PC-9 (cell line): ENCODE measurements around the gene CYB5A. TPM values are rescaled to one million over a fixed set of nuclear protein-coding genes. Genes with fewer than 3 reads are reported as not detected.

Experiments
- BruUV-seq: library from RNA; stranded (reverse); fragments of 400-500 nt; replicated peaks from 2 replicates; lab custom pipeline; 2021; lab: Mats Ljungman, UMichigan
- CTCF ChIA-PET: fragments of 300-600 bp; sonication (Branson Sonifier 250); formaldehyde crosslinking; loops from one replicate; lab custom pipeline; 2022; ENCODE audit warnings: antibody characterized with exemption; lab: Charles Lee
- POLR2A ChIA-PET: fragments of 300-600 bp; sonication (Branson Sonifier 250); formaldehyde crosslinking; loops from one replicate; lab custom pipeline; 2022; ENCODE audit warnings: antibody characterized with exemption; ENCODE audit not compliant: unreplicated experiment; lab: Charles Lee
- DNase-seq, 2 experiments: peaks; one replicate each; pipeline versions ENCODE4 v3.0.0 to v3.0.0-alpha.2; 2015 to 2022; ENCODE audit warnings: mixed read lengths in 1 of 2
- H2AFZ ChIP-seq: fragments of 200-600 bp; sonication (generic); 2 replicates; pipeline ENCODE4 v1.8.1; 2017; ENCODE audit warnings: antibody characterized with exemption
- H3F3A ChIP-seq: fragments of 200-600 bp; sonication (generic); 2 replicates; pipeline ENCODE4 v1.8.1; 2017; ENCODE audit warnings: antibody characterized with exemption, mild to moderate bottlenecking, low read depth; ENCODE audit not compliant: insufficient read depth
- H3K27ac ChIP-seq: fragments of 200-600 bp; sonication (generic); 2 replicates; pipeline ENCODE4 v1.6.1; 2016; ENCODE audit warnings: mixed run types
- H3K27me3 ChIP-seq: fragments of 200-600 bp; sonication (generic); 2 replicates; pipeline ENCODE4 v1.6.1; 2016; ENCODE audit warnings: low read depth, mixed run types; ENCODE audit not compliant: insufficient read depth
- H3K36me3 ChIP-seq: fragments of 200-600 bp; sonication (generic); 2 replicates; pipeline ENCODE4 v1.6.1; 2016; ENCODE audit warnings: low read depth, mixed run types
- H3K4me1 ChIP-seq: fragments of 200-600 bp; sonication (generic); replicated peaks from 2 replicates; pipeline ENCODE4 v1.6.1; 2016; ENCODE audit warnings: mixed run types; ENCODE audit not compliant: insufficient read depth
- H3K4me2 ChIP-seq: fragments of 200-600 bp; sonication (generic); 2 replicates; pipeline ENCODE4 v1.6.1; 2017; ENCODE audit warnings: mixed run types
- H3K4me3 ChIP-seq: fragments of 200-600 bp; sonication (generic); 2 replicates; pipeline ENCODE4 v1.6.1; 2016; ENCODE audit warnings: mixed run types
- H3K79me2 ChIP-seq: fragments of 200-600 bp; sonication (generic); 2 replicates; pipeline ENCODE4 v1.6.1; 2017; ENCODE audit warnings: low read depth, mixed run types
- H3K9me2 ChIP-seq: fragments of 200-600 bp; sonication (generic); 2 replicates; pipeline ENCODE4 v1.8.1; 2017; ENCODE audit warnings: mild to moderate bottlenecking; ENCODE audit not compliant: insufficient read depth
- H3K9me3 ChIP-seq: fragments of 200-600 bp; sonication (generic); 2 replicates; pipeline ENCODE4 v1.8.1; 2016; ENCODE audit warnings: low read depth; ENCODE audit not compliant: insufficient read depth
- H4K20me1 ChIP-seq: fragments of 200-600 bp; sonication (generic); 2 replicates; pipeline ENCODE4 v1.8.1; 2017; ENCODE audit not compliant: insufficient read depth
- CTCF ChIP-seq: fragments of 200-600 bp; sonication (generic); conservative IDR thresholded peaks from 2 replicates; pipeline ENCODE4 v1.6.1; 2017; ENCODE audit warnings: mixed run types, antibody characterized with exemption, mild to moderate bottlenecking, moderate library complexity
- EZH2 ChIP-seq: fragments of 200-600 bp; sonication (generic); IDR thresholded peaks from 2 replicates; pipeline ENCODE4 v1.8.0; 2017; ENCODE audit warnings: antibody characterized with exemption, low read depth
- intact Hi-C: fragments of 100-400 bp; cut with micrococcal nuclease; formaldehyde crosslinking; loops from one replicate; pipeline ENCODE4 v1.10.0; 2022; ENCODE audit not compliant: unreplicated experiment
- total RNA-seq: library from RNA; stranded (reverse); gene quantifications from 2 replicates; pipeline ENCODE4 v1.2.3, GENCODE V29; 2021

Gene CYB5A
- total RNA-seq, 1 experiment from 2014 or later = 109 TPM

- H3K9me2 ChIP-seq = no peaks in the 10 kb centered on the region
- no peaks in the 10 kb centered on the region for H4K20me1 ChIP-seq
- H3K4me2 ChIP-seq = no peak overlapping the region
- H3K79me2 ChIP-seq = peaks cover 95% of the 10 kb centered on the region
- POLR2A ChIA-PET = no interaction called here
- intact Hi-C loops = no loop called here
- no peaks in the 10 kb centered on the region for H3K27me3 ChIP-seq
- no peaks in the 10 kb centered on the region for H3K9me3 ChIP-seq
- H2AFZ ChIP-seq = no peak overlapping the region
- BruUV-seq = no TSS peak
- CTCF ChIA-PET = no interaction called here
- H3F3A ChIP-seq = no peaks in the 10 kb centered on the region
- H3K4me1 ChIP-seq = peaks cover 1% of the 10 kb centered on the region
- no peaks in the 10 kb centered on the region for H3K36me3 ChIP-seq
- no peak for DNase-seq
- TF ChIP-seq CTCF (no peak), EZH2 (no peak)
- H3K4me3 ChIP-seq = no peak overlapping the region
- no peak overlapping the region for H3K27ac ChIP-seq
Measured at GRCh38 chr18:74275736-74276135, 16.0 kb downstream of the CYB5A start.

GRCh38 chr18:74274700-74275099 is 17.1 kb downstream of the CYB5A start:
- no peak for DNase-seq
- H3K79me2 ChIP-seq = peaks cover 94% of the 10 kb centered on the region
- no peaks in the 10 kb centered on the region for H3K9me2 ChIP-seq
- H3K27me3 ChIP-seq = no peaks in the 10 kb centered on the region
- intact Hi-C loops = no loop called here
- ChIA-PET CTCF (no interaction called here), POLR2A (no interaction called here)
- H2AFZ ChIP-seq = no peak overlapping the region
- no peak overlapping the region for H3K27ac ChIP-seq
- no peak overlapping the region for H3K4me2 ChIP-seq
- H3K4me3 ChIP-seq = no peak overlapping the region
- no TSS peak for BruUV-seq
- no peaks in the 10 kb centered on the region for H3K9me3 ChIP-seq
- H3K4me1 ChIP-seq = no peaks in the 10 kb centered on the region
- H4K20me1 ChIP-seq = no peaks in the 10 kb centered on the region
- no peak for TF ChIP-seq EZH2
- no peak for TF ChIP-seq CTCF
- no peaks in the 10 kb centered on the region for H3K36me3 ChIP-seq
- no peaks in the 10 kb centered on the region for H3F3A ChIP-seq

- Histone ChIP-seq H4K20me1 (no peaks in the 10 kb centered on the region), H3K4me3 (no peak overlapping the region), H3K9me3 (no peaks in the 10 kb centered on the region), H3K9me2 (no peaks in the 10 kb centered on the region), H2AFZ (no peak overlapping the region), H3F3A (no peaks in the 10 kb centered on the region), H3K4me2 (no peak overlapping the region), H3K27ac (no peak overlapping the region), H3K36me3 (no peaks in the 10 kb centered on the region), H3K27me3 (no peaks in the 10 kb centered on the region), H3K4me1 (no peaks in the 10 kb centered on the region), H3K79me2 (peaks cover 92% of the 10 kb centered on the region)
- TF ChIP-seq CTCF = no peak
- no peak for TF ChIP-seq EZH2
- intact Hi-C loops = no loop called here
- CTCF ChIA-PET = no interaction called here
- no TSS peak for BruUV-seq
- POLR2A ChIA-PET = no interaction called here
- no peak for DNase-seq
Measured at GRCh38 chr18:74273394-74273793, 18.4 kb downstream of the CYB5A start.
